Smooth muscle cell of the umbilical artery (primary cell): ENCODE data around the gene SLC25A51. TPM values are rescaled to one million over a fixed set of nuclear protein-coding genes. Genes with fewer than 3 reads are reported as not detected.

Experiments used
- total RNA-seq: library from RNA; depleted of rRNA; stranded (reverse); fragments of >200 nt; gene quantifications from 2 replicates; pipeline ENCODE4 v1.2.3, GENCODE V29; 2014

Gene SLC25A51, protein sequence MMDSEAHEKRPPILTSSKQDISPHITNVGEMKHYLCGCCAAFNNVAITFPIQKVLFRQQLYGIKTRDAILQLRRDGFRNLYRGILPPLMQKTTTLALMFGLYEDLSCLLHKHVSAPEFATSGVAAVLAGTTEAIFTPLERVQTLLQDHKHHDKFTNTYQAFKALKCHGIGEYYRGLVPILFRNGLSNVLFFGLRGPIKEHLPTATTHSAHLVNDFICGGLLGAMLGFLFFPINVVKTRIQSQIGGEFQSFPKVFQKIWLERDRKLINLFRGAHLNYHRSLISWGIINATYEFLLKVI
- 88.5 and 93.8 TPM in 2 replicates for total RNA-seq

DNA sequence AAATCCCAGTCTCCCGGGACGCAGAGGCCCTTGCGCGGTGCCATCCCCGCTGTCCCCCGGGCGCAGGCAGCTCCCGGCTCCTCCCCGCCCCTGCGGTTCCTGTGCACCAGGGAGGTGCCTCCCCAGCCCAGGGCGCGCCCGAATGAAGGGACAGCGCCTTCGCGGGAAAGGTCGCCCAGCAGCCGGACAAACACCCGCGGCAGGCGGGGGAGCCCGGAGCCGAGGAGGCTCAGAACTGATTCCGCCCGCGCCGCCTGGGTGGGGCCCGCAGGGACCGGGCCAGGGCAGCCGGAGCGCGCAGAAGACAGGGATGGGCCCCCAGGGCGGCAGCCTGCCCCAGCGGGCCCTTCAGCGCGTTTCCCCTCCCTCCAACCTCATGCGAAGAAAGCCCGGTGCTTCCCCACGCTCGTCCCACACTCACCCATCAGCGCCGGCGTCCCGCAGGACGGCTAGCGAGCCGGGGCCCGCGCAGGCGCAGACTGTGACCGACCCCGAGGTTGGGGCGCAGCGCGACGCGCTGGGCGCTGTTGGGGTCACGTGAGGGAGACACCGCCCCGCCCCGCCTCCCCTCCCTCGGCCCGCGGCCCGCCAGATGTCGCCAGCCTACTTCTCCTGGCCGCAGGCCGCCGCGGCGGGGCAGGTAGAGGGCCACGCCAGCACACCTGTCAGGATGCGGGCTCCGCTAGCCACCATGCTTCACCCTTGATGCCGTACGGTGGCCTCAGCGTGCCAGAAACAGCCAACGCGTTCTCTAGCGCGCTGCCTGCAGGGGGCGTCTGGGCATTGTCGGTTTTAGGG lies at the start of gene SLC25A51:
Gene SLC25A51 (minus strand): TSS at position 481 of the 798 bp plus-strand sequence. CDS start 15,577 bp downstream, outside the sequence.

Other genes starting within 250 kb of the SLC25A51 start
- gene TRMT10B, start 150.3 kb downstream of the SLC25A51 start, total RNA-seq = 3.6 and 3.8 TPM in 2 replicates
- 24.3 and 28.6 TPM in 2 replicates for gene EXOSC3, start 119.1 kb downstream of the SLC25A51 start, total RNA-seq
- 20.8 and 48.9 TPM in 2 replicates for gene DCAF10, start 103.3 kb downstream of the SLC25A51 start, total RNA-seq
- gene SHB, start 165.1 kb upstream of the SLC25A51 start, total RNA-seq = 25.5 and 35.4 TPM in 2 replicates